ENCODE results near the gene CAP2.

CAP2 gene

GRCh38 chr6:17511084-17511483, 117.7 kb downstream of the CAP2 start:
- TF ChIP-seq, protein P1, sequence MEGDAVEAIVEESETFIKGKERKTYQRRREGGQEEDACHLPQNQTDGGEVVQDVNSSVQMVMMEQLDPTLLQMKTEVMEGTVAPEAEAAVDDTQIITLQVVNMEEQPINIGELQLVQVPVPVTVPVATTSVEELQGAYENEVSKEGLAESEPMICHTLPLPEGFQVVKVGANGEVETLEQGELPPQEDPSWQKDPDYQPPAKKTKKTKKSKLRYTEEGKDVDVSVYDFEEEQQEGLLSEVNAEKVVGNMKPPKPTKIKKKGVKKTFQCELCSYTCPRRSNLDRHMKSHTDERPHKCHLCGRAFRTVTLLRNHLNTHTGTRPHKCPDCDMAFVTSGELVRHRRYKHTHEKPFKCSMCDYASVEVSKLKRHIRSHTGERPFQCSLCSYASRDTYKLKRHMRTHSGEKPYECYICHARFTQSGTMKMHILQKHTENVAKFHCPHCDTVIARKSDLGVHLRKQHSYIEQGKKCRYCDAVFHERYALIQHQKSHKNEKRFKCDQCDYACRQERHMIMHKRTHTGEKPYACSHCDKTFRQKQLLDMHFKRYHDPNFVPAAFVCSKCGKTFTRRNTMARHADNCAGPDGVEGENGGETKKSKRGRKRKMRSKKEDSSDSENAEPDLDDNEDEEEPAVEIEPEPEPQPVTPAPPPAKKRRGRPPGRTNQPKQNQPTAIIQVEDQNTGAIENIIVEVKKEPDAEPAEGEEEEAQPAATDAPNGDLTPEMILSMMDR (IDR thresholded peaks at IDR 0.05; ENCODE audit: low read depth, low read length), result no peak
- no peak overlapping the region for H3K4me3 ChIP-seq (ENCODE audit: low read depth, low read length)

GRCh38 chr6:17511580-17511979, 118.2 kb downstream of the CAP2 start:
- H3K4me3 ChIP-seq (ENCODE audit: low read depth, low read length), result no peak overlapping the region
- TF ChIP-seq, protein P1 (IDR thresholded peaks at IDR 0.05; ENCODE audit: low read depth, low read length), result no peak

DNA sequence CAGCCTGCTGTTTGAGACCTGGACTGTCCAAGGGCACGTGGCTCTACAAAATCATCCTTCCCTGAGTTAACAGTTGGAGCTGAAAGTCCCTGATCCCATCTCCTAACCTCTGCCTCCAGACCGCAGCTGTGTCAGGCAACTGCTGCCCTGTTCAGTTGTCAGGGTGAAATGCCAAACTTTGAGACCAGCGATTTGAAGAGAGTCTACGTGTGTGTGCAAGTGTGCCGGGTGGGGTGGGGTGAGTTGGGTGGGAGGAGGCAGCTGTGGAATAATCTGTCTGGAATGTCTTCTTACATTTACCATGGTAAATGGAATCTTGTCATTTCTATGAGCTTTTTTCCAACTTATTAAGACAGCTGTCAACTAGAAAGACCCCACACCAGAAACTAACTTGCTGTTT, 125.7 kb downstream of the CAP2 start:
- no peak overlapping the region for H3K4me3 ChIP-seq (ENCODE audit: low read depth, low read length)
- TF ChIP-seq, protein P1 (IDR thresholded peaks at IDR 0.05; ENCODE audit: low read depth, low read length), result no peak

GRCh38 chr6:17525637-17526036, 132.2 kb downstream of the CAP2 start:
- H3K4me3 ChIP-seq (ENCODE audit: low read depth, low read length), result no peak overlapping the region
- TF ChIP-seq, protein P1 (IDR thresholded peaks at IDR 0.05; ENCODE audit: low read depth, low read length), result no peak

DNA sequence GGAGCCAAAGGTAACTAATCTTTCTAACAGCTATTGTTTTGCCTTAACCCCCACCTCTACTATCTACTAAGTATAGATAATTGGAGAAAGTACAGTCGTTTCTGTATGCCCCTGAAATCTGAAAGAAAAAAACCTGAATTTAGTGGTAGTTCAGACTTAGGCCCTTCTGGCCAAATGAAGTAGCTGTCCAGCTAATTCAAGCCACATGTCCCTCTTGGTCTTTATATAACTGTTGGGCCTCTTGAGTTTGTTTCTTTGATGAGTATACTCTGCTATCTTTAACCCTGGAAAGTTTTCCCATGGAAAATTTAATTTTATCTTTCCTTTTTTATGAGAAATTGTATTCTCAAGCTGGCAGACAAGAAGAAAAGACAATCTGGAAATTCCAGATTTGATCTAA, 133.7 kb downstream of the CAP2 start:
- H3K4me3 ChIP-seq (ENCODE audit: low read depth, low read length), result no peak overlapping the region
- TF ChIP-seq, protein P1 (IDR thresholded peaks at IDR 0.05; ENCODE audit: low read depth, low read length), result no peak

DNA sequence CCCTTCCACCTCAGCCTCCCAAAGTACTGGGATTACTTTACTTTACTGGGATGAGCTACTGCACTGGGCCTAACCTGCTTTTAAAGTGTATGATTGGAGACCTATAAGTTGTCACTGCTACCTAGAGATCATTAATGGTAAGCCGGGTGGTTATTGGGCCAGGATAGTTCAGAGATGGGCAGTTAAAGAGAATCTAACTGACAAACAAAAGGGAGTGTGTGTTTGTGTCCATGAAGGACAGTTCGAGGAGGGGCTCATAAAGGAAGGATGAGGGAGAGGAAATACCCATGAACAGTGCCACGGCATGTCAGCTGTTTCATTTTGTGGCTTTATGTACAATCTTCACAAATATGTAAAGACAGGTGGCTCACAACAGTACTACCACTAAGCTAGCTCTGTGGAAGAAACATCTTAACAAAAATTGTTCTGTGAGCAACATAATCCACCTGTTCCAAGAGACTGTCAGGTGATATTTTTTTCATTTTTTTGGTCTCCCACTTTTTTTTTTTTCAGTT, 137.0 kb downstream of the CAP2 start:
- H3K4me3 ChIP-seq (ENCODE audit: low read depth, low read length), result no peak overlapping the region
- TF ChIP-seq, protein P1 (IDR thresholded peaks at IDR 0.05; ENCODE audit: low read depth, low read length), result no peak

GRCh38 chr6:17536586-17536985, 143.2 kb downstream of the CAP2 start:
- TF ChIP-seq, protein P1 (IDR thresholded peaks at IDR 0.05; ENCODE audit: low read depth, low read length), result no peak
- H3K4me3 ChIP-seq (ENCODE audit: low read depth, low read length), result no peak overlapping the region

Measured in WI38 (cell line).